ENCODE data around the gene PATZ1.
A peak's percentile ranks its signal among the peaks of the same experiment; 100 is the strongest.
"Not testable (repeated sequence)": the region's sequence is repeated elsewhere in the genome, so short reads cannot be mapped to it uniquely, and the experiment has no call there.

Gene PATZ1

DNA sequence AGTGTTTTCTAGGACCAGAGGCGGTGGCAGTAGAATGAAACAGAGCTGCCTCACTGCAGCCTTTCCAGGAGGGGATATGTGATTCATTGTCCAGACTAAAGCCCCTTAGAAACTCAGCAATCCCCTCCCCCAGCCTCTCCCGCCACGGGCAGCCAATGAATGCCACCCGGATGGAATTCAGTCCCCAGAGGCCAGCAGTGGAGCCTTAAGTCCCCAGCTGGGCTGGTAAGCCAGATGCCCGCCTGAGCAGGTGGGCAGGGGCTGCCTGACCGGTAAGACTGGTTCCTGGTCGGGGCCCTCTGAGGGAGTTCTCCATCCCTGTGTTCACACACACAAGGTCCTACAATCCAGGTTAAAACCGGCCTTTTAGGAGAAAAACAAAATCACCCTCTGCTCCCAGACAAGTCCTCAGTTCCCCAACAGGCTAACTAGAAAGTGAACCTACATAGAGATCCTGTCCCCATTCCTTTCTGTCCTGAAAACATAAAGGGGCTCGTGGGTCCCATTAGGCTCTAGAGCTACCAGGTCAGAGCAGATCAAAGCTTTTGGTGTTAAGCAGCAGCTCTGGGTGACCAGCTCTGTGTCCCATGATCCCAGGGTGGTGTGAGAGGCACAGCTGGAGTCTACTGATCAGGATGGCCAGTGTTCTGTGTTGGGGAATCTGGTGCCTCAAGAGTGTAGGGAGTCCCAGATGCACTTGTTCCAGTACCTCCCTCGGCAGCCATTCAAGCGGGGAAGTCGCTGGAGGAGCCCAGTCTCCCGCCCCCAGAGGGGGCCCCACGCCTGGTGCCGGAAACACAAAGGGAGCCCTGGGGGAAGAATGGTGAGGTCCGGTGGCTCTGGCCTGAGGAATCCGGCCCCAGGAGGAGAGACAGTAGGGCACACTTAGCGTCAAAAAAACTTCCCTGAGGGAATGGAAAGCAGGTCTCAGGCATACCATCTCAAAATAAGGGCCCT, 2.6 kb downstream of the PATZ1 start:
- no peak for DNase-seq

DNA sequence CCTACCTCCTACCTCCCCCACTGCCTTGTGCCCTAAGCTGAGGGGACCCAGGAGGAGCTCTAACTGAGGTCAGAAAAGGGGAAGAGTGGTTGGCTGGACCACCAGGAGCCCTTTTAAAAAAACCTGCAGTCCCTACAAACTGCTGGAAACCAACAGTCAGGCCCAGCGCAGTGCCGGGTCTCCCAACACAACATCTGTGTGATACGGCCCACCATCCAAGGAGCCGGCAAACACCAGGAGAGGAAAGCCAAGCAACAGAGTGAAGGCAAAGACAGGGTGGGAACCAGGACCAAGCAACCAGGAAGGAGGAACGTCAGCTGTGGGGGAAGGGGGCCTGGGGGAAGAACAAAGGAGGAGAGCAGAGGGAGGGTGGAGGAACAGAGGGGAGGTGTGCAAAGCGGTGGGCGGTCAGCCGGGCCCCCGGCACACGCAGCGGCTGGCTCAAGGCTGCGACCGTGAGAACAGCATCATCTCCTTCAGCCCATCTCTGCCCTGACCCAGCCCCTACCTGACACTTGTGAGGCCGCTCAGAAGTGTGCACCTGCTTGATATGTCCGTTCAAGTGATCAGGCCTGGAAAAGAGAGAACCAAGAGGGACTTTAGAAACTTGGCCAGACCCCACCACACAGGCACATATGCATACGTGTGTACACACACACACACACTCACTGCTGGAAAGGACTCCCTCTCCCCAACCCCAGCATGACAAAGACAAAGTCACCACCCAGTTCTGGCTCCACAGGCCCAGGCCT, 3.6 kb downstream of the PATZ1 start:
- no peak for DNase-seq

DNA sequence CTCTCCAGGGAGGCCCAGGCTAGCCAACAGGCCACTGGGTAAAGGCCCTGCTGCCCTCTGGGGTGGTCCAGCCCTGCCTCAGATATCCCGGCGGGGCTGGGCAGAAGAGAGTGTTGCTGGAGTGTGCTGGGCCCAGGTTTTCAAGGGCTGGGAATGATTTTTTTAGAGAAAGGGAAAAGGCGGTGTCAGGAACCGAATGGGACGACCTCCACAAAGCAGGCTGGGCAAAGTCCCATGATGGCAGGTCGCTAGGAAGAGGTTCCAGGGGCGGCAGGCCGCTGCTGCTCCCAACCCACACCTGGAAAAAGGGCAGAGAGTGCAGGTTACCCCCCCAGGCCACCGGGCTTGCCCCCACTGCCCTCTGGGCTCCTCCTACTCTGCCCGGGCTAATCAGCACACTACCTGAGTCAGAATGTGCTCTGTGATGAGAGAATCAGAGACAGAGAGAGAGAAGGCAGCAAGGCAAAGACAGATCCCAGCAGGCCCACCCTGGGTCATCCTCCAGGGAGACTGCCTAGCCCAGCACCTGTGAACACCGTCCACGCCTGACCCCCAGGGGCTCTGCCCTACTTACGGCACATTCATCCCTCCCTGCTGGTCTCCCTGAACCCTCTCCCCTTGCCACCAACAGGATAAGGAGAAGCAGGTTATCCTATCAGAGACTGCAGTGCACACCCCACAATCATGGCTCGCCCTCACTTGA, 4.6 kb downstream of the PATZ1 start:
- DNase-seq: no peak

DNA sequence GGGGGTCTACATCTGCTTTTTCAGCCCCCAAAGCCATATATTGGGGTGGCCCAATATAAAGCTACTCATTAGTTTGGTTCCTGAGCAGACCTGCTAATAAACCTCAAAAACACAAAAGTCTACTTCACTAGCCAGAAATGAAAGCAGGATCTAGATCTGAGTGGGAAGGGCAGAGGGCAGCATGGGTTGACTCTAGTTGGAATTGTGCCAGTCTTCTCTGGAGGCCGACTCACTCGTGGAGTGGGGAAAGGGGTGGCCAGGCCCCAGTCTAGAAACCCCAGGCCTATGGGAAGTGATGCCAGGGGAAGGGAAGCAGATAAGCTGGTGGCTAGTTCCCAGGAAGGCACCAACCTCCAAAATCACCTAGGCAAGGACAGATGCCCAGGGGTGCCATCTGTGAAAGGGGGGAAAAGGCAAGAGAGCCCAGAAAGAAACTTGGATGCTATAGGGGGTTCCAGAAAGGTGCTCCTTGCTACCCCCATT, 5.3 kb downstream of the PATZ1 start:
- no peak for DNase-seq

DNA sequence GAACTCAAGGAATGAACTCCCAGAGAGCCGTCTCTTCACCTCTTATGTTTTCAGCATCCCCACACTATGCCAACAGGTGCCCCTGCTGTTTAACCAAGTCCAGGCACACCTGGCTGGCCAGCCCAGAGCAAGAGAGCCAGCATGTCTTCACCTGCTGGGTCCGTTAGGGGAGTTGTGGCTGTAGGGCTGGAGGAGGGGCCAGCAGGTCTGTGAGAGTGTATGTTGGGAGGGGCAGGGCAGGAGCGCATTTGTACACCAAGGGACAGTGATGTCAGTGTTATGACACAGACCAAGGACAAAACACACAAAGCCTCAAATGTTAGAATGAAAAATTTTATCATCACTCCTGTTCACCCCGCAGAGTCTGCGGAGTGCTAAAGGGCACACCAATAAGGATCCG, 5.8 kb downstream of the PATZ1 start:
- DNase-seq: no peak

DNA sequence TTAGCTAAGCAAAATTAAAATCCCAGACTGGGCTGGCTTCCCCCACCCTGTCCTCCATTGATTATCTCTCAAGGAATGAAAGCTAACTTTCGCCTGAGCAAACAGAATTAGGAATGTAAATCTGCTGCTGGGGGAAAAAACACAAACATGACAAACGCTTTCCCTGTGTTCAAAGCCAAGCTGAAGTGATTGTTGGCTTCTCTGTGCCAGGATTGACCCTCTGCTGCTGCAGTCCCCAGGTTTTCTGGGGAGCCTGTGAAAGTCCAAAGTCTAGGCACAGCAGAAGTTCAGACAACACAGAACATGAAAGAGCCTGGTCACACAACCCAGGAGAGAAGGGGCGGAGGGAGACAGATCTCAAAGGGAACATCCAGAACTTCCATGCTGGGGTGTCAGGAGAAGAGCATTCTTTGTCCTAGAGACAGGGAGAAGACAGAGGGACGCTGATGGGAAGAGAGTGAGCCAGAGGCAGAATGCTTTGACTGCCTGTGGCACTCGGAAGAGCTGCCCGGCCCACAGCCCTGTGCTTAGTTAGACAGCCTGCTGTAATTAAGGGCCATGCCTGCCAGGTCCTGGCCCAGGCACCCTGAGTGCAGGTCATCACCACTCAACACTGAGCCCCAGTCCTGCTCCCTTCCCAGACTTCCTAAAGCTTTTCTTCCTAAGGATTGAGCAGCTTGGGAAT, 6.9 kb downstream of the PATZ1 start:
- DNase-seq: no peak

DNA sequence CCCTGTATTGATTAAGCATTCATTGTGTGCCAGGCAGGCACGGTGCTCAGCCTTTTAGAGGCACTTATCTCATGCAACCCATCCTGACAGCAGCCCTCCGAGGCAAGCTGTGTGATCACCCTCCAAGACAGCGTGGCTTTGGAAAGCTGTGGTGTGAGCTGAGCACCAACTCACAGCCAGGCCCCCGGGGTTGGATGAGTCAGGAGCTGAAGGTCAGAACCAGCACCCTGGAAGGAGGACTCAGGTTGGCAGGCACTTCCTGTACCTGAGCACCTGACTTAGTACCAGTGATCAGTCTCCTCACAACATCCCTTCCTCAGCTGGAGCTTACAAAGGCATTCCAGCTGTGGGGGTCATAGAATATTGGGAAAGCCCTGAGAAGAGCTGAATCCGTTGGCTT, 9.0 kb downstream of the PATZ1 start:
- peak; percentile 54 for DNase-seq

DNA sequence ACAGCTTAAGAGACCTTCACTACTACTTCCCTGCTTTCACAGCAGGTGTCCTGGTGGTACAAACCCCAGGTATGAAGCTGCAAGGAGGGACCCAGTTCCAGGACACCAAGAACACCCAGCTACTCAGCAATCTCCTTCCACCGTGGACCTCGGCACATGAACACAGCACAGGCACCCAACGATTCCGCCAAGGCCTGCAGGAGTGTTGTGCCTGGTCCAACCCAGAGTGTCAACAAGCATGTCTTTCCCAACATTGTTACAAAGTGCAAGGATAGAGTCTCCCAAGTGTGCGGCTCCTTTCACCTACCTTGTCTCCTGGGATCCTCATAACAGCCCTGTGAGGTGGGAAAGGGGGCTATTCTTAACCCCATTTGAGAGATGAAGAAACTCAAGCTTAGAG, 11.8 kb downstream of the PATZ1 start:
- DNase-seq: no peak

DNA sequence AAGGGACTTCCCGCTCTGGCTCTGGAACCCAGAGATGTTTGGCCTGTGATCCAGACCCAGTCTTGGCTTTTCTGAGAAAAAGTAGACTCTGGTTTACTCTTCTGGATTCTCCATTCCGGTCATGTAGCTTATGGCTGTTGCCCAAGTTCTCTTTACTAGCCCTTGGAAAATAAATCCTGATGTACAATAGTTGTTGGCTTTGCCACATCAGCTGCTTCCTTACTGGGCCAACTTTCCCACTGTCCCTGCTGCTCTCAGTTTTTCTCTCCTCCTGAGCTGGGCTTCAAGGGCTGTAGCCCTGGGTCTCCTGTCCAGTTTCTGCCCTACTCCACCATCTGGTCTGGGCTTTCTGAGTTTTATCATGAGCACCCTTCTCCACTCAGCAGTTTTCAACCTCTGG, 12.5 kb downstream of the PATZ1 start:
- no peak for DNase-seq

DNA sequence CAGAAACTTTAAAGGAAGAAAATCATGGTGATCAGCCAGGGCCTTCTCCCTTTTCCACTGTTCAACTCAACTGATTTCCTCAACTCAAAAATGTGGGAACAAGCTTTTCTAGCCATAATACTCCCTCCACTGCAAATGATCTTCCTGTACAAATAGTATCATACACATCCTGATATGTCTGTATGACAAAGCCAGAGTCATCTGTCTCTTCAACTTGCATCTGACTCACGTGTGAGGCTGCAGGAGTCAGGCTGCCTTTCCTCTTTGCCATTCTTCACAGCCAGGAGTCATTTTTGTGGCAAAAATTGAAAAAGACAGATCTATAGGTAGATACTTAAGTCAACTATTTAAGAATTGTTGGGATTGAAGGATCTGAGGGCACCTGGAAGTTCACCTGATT, 13.3 kb downstream of the PATZ1 start:
- DNase-seq: no peak

DNA sequence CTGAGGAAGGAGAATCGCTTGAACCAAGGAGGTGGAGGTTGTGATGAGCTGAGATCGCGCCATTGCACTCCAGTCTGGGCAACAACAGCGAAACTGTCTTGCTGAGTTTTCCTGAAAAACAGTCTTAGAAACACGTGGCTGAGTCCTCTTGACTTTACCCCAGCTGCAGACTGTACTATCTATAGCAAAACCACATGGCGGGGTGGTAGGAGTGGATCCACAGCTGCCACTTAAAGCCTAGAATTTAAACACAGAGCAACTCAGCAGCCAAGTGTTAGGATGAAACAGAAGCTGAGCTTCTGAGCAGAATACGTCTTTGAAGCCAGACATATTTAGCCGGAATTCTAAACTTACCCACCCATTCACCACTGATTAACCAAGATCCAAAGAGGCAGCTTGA, 14.1 kb downstream of the PATZ1 start:
- no peak for DNase-seq

DNA sequence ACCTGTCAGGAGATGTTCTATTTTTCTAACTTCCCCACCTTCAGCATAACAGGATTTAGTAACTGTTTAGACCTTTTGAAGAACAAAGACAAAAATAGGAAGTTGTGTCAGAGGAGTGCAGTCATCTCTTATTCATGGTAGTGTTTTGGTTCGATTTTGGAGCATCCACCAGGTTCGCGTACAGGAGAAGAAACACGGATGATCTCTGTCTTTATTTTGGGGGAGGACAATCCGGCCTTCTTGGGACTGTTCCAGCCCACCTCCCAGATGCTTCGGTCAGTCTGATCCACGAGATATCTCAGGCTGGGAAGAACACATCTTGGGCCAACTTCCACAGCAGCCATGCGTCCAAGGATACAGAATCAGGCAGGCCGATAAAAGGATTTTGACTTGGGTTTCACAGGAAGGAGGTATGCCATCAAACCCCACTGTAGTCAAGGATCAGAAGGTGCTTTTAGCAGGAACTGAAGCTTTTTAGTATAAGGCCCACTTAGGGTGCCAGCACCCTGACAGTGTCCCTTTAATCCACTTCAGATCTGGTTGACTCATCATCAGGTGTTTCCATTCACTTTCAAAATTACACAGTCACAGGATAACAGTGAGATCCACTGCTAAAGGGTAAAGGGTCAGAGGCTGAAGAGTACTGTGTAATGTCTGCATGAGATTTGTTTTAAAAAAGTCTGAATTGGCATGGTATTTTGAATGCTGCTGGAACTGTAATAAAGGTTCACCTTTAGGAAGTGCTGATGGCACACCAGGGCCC, 16.5 kb downstream of the PATZ1 start:
- DNase-seq: no peak

DNA sequence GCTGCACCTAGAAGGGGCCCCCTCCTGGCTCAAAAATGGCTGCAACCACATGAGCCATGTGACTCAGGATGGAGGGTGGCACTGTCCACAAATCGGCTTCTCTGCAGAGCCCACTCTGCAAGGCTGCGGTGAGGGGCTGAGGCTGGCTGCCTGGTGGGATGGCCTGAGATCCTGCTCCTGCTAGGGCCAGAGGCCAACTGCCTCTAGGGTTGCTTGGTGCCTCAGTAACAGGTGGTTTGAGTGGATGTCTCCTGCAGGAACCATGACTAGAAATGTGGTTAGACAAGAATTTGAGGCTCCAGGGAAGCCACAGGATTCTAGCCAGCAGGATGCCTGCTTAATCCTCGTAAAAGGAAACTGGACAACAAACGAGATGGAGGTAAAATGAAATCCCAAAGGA, 17.1 kb downstream of the PATZ1 start:
- no peak for DNase-seq

DNA sequence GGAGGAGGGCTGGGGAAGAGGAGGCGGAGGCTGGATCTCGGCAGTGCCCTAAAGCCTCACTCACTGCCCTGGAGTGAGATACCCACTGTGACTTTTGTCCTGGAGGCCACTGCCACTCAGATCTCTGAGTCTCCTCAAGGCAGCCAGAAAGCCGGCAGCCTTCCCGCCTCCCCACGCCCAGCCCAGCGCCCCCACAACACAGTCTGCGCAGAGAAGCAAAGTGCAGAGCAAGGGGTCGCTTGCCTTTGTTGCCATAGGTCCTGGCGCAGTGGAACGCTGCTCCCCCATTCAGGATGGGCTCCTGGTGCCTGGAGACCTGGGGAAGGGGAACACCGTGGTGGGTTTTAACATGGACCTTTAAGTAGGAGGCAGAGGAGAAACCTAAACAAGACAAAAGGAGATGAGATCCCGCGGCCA, 17.6 kb downstream of the PATZ1 start:
- no peak for DNase-seq

DNA sequence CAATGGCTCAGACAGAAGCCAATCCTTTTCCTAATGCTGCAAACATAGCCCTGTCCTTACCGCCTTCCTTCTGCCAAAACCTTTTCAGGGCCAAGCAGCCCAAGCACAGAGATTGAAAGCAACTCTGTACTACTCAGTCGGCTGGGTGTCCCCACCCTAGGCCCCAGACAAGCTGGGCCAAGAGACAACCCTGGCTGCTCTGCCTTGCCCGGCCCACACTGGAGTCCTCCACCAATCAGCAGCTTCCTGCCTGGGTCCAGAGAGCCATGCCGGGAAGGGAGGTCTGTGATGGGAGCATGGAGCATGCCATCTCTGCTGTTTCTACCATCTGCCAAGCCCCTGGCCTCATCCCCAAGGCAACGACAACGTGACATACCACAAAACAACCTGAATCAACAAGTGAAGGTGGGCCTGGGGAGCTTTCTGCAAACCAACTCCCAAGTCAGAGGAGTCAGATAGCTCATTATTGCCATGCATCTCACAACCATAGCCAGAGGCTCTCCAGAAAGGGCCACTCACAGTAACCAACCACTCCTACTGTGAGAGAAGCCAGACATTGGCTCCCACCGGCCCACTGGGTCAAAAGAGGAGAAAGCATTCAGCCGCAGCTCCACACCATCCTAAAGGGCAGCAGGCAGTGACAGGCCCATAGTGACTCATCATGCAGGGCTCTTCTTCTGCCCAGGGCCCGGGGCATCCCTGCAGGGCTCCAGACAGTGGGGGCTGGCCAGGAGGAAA, 18.2 kb downstream of the PATZ1 start:
- DNase-seq: no peak

DNA sequence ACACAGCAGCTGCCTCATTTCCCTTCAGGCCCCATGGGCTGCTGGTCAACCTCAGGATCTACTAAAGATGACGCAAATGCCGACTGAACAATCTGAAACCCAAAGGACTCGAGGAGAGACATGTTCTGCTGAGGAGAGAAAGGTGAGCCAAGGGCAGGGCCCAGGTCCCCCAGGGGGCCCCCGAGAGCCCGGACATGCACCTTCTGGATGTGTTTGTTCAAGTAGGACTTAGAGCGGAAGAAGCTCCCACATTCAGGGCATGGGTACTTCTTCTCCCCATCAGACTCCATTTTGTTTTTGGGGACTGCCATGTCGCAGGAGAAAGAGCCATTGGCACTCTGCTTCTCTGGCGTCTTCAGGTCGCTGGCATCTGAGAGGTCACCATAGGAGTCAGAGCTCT, 19.3 kb downstream of the PATZ1 start:
- no peak for DNase-seq

DNA sequence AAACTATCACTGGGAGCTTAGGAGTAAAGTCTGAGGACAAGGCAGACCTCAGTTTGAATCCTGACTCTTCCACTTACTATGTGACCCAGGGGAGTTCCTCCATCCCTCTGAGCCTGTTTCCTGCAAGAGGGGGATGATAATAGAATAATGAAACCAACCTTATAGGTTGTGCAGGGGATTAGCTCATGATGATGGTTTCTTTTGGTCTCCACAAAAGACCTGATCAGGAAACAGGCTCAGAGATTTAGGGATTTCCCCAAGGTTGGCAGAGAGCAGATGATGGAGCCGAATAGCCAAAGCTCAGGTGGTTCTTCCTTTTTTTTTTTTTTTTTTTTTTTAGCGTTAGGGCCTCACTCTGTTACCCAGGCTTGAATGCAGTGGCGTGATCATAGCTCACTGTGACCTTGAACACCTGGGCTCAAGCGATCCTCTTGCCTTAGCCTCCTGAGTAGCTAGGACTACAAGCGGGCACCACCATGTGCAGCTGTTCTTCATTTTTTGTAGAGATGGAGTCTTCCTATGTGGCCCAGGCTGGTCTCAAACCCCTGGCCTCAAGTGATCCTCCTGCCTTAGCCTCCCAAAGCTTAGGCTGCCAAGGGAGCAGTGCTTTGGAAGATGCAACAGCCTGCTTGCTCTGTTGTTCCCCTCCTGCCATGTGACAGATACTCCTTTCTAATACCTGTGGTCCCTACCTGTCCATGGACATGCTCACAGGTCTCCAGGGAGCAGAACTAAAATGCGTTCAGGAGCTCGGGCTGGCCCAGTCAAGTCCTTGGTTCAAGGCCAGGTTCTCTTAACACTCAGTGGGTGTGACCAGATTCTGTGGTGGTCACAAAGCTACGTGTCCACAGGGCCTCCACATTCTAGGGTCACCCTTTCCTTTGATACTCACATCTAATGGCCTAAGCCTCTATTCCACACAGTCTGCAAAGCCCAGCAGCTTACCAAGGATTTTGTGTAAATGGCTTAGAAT, 22.3 kb downstream of the PATZ1 start:
- DNase-seq: no peak

DNA sequence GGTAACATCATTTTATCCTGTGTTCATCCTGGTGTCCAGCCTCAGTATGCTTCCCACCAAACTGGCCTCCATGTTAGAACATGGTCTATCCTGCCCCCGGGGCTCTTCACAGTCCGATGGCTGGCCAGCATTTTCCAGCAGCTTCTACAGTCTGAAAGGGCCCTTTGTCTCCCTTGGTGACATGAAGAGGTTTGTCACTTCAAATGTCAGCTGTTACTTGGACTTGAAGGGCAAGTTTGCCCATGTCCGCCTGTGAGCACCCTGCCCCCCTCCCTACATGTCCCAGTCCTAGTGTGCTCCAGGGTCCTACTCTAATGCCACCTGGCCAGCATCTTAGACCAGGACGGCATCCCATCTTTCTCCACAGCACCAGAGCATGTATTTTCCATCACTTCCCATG, 24.7 kb downstream of the PATZ1 start:
- DNase-seq: no peak

DNA sequence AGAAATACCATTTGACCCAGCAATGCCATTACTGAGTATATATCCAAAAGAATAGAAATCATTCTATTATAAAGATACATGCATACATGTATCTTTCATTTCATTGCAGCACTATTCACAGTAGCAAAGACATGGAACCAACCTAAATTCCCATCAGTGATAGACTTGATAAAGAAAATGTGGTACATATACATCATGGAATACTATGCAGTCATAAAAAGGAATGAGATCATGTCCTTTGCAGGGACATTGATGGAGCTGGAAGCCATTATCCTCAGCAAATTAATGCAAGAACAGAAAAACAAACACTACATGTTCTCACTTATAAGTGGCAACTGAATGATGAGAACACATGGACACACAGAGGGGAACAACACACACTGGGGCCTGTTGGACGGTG, 31.9 kb downstream of the PATZ1 start:
- not testable (repeated sequence) for DNase-seq
